Left lung (tissue), 10 donors: ENCODE results near the gene MTA2. TPM values are rescaled to one million over a fixed set of nuclear protein-coding genes. Genes with fewer than 3 reads are reported as not detected.

Source experiments
- ATAC-seq: fragments of 200-7000 bp; cut with Tn5 transposase; one replicate; pipeline ENCODE4 v1.9.1; 2020; ENCODE audit warnings: moderate library complexity
- DNase-seq, 4 donors: peaks; one replicate each; pipeline ENCODE4 v3.0.0-alpha.2; 2013 to 2020
- H3K27ac ChIP-seq, 2 donors: fragments of 200-600 bp; sonication (generic) in 1 of 2; one replicate each; pipeline versions ENCODE4 v1.5.0 to v1.8.0; 2020 to 2021
- H3K27me3 ChIP-seq, 2 donors: fragments of 200-600 bp; sonication (generic) in 1 of 2; one replicate each; pipeline versions ENCODE4 v1.5.0 to v1.8.0; 2020 to 2021
- H3K36me3 ChIP-seq, 2 donors: fragments of 200-600 bp; sonication (generic) in 1 of 2; one replicate each; pipeline versions ENCODE4 v1.5.0 to v1.8.0; 2020 to 2021
- H3K4me1 ChIP-seq, 2 donors: fragments of 200-600 bp; one replicate each; pipeline ENCODE4 v1.8.0; 2021
- H3K4me3 ChIP-seq, 2 donors: fragments of 200-600 bp; sonication (generic) in 1 of 2; one replicate each; pipeline versions ENCODE4 v1.5.0 to v1.8.0; 2020 to 2021; ENCODE audit warnings: mild to moderate bottlenecking in 1 of 2
- H3K9me3 ChIP-seq, 2 donors: fragments of 200-600 bp; sonication (generic) in 1 of 2; one replicate each; pipeline versions ENCODE4 v1.5.0 to v1.8.0; 2020 to 2021
- CTCF ChIP-seq, 2 donors: fragments of 200-600 bp; sonication (generic) in 1 of 2; IDR thresholded peaks; one replicate each; pipeline versions ENCODE4 v1.5.0 to v1.8.0; 2021; ENCODE audit warnings: antibody characterized with exemption in 2 of 2
- intact Hi-C, 2 donors: fragments of 100-400 bp; cut with DNase I; formaldehyde crosslinking; loops; one replicate each; pipeline versions ENCODE4 v1.11.2 to v1.14.2; 2022
- polyA plus RNA-seq, 6 donors: library from polyadenylated mRNA; unstranded; fragments of 120-200 nt; gene quantifications; one replicate each; pipeline ENCODE4 v1.2.1, GENCODE V29; 2013; ENCODE audit not compliant: insufficient read length in 6 of 6
- total RNA-seq, 2 donors: library from RNA; stranded (reverse); fragmentation: NEBNext Ultra II Directional; extraction: Animal tissue kit (Norgen Biotek cat#: 25700); gene quantifications; one replicate each; pipeline ENCODE4 v1.2.1, GENCODE V29; 2021
- donor health status: DM: no; HTN: yes; CAD: no.
- donor health status: DM: no; HTN: no; CAD: no.

The MTA2 gene
- total and polyA plus RNA-seq, 8 donors: 67.1 to 110 (median 94.4) TPM

- DNase-seq: no peak
- peaks cover 0 to 46% of the 10 kb centered on the region in 2 donors for H3K36me3 ChIP-seq
- intact Hi-C loops: no loop called here
- H3K4me3 ChIP-seq: peak overlapping the region; percentile 94 to 100
- TF ChIP-seq CTCF (IDR thresholded peaks at IDR 0.05): no peak
- H3K27ac ChIP-seq: peak overlapping the region; percentile 83 to 91
- H3K27me3 ChIP-seq: no peaks in the 10 kb centered on the region
- no peaks in the 10 kb centered on the region for H3K9me3 ChIP-seq
- peaks cover 16 to 29% of the 10 kb centered on the region in 2 donors for H3K4me1 ChIP-seq
- no peak for ATAC-seq
Measured at GRCh38 chr11:62645671-62645945, 43.9 kb upstream of the MTA2 start.

- TF ChIP-seq CTCF (IDR thresholded peaks at IDR 0.05): no peak
- no peak for DNase-seq
- H3K36me3 ChIP-seq: peaks cover 0 to 37% of the 10 kb centered on the region in 2 donors
- intact Hi-C loops: no loop called here
- H3K4me1 ChIP-seq: peaks cover 16 to 34% of the 10 kb centered on the region in 2 donors
- H3K27me3 ChIP-seq: no peaks in the 10 kb centered on the region
- ATAC-seq: no peak
- H3K27ac ChIP-seq: no peak overlapping the region
- no peak overlapping the region for H3K4me3 ChIP-seq
- no peaks in the 10 kb centered on the region for H3K9me3 ChIP-seq
Measured at GRCh38 chr11:62644220-62644619, 42.6 kb upstream of the MTA2 start.

- Histone ChIP-seq H3K27ac (no peak overlapping the region), H3K27me3 (no peaks in the 10 kb centered on the region), H3K36me3 (peaks cover 4 to 100% of the 10 kb centered on the region in 2 donors), H3K9me3 (no peaks in the 10 kb centered on the region), H3K4me3 (no peak overlapping the region), H3K4me1 (no peaks in the 10 kb centered on the region)
- DNase-seq (no peak), ATAC-seq (no peak)
- TF ChIP-seq CTCF (IDR thresholded peaks at IDR 0.05): no peak
- intact Hi-C loops: no loop called here
Measured at GRCh38 chr11:62632492-62632891, 30.8 kb upstream of the MTA2 start.

- intact Hi-C loops: no loop called here
- no peak for ATAC-seq
- H3K36me3 ChIP-seq: peaks cover 8 to 82% of the 10 kb centered on the region in 2 donors
Measured at GRCh38 chr11:62627713-62628112, 26.0 kb upstream of the MTA2 start.

GRCh38 chr11:62622476-62623089 is 20.9 kb upstream of the MTA2 start:
- Histone ChIP-seq H3K4me3 (peak overlapping the region in 1 of 2 donors; percentile 82), H3K9me3 (no peaks in the 10 kb centered on the region), H3K27me3 (no peaks in the 10 kb centered on the region), H3K36me3 (peaks cover 5 to 31% of the 10 kb centered on the region in 2 donors), H3K4me1 (peaks cover 11 to 27% of the 10 kb centered on the region in 2 donors), H3K27ac (peak overlapping the region; percentile 90 to 92)
- ATAC-seq (no peak), DNase-seq (no peak)
- no peak for TF ChIP-seq CTCF (IDR thresholded peaks at IDR 0.05)
- intact Hi-C loops: no loop called here

More at GRCh38 chr11:62627713-62628112, 26.0 kb upstream of the MTA2 start:
- H3K9me3 ChIP-seq: no peaks in the 10 kb centered on the region
- H3K27ac ChIP-seq: no peak overlapping the region
- no peaks in the 10 kb centered on the region for H3K27me3 ChIP-seq
- H3K4me3 ChIP-seq: no peak overlapping the region
- DNase-seq: no peak
- no peak for TF ChIP-seq CTCF (IDR thresholded peaks at IDR 0.05)
- peaks cover 0 to under 1% of the 10 kb centered on the region in 2 donors for H3K4me1 ChIP-seq
